GM19397 (cell line): ENCODE data around the gene EML4.
"Not testable (repeated sequence)": the region's sequence is repeated elsewhere in the genome, so short reads cannot be mapped to it uniquely, and the experiment has no call there.

ENCODE experiments used
- ATAC-seq: cut with Tn5 transposase; IDR thresholded peaks from one replicate; pipeline ENCODE4 v1.9.1; 2021; ENCODE audit warnings: mild to moderate bottlenecking, moderate library complexity; ENCODE audit not compliant: unreplicated experiment

The EML4 gene, protein sequence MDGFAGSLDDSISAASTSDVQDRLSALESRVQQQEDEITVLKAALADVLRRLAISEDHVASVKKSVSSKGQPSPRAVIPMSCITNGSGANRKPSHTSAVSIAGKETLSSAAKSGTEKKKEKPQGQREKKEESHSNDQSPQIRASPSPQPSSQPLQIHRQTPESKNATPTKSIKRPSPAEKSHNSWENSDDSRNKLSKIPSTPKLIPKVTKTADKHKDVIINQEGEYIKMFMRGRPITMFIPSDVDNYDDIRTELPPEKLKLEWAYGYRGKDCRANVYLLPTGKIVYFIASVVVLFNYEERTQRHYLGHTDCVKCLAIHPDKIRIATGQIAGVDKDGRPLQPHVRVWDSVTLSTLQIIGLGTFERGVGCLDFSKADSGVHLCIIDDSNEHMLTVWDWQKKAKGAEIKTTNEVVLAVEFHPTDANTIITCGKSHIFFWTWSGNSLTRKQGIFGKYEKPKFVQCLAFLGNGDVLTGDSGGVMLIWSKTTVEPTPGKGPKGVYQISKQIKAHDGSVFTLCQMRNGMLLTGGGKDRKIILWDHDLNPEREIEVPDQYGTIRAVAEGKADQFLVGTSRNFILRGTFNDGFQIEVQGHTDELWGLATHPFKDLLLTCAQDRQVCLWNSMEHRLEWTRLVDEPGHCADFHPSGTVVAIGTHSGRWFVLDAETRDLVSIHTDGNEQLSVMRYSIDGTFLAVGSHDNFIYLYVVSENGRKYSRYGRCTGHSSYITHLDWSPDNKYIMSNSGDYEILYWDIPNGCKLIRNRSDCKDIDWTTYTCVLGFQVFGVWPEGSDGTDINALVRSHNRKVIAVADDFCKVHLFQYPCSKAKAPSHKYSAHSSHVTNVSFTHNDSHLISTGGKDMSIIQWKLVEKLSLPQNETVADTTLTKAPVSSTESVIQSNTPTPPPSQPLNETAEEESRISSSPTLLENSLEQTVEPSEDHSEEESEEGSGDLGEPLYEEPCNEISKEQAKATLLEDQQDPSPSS

DNA sequence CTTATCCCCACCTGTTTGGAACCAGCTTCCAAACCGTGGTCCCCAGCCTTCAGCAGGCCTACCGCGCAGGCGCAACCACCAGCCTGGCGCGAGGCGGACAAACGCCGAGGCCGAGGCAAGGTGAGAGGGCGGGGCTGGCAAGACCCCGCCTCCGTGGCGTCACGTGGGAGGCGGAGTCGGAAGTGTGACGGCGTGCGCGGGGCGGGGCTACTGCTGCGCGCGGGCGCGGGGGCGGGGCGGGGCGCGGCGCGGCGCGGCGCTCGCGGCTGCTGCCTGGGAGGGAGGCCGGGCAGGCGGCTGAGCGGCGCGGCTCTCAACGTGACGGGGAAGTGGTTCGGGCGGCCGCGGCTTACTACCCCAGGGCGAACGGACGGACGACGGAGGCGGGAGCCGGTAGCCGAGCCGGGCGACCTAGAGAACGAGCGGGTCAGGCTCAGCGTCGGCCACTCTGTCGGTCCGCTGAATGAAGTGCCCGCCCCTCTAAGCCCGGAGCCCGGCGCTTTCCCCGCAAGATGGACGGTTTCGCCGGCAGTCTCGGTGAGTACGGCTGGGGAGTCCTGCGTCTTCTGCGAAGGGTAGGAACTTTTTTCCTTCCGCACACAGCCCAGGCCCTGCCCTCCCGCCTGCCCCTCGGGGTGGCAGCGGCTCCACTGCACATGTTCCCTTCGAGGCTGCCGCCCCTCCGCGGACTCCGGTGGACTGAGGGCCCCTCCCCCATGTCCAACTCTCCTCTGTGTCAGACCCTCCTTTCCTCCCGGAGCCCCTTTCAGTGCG is at the start of gene EML4:
EML4 (plus strand) TSS at position 254 of the 774 bp plus-strand sequence; CDS start at position 513, 259 bp downstream.
- peak; percentile 91 for ATAC-seq

DNA sequence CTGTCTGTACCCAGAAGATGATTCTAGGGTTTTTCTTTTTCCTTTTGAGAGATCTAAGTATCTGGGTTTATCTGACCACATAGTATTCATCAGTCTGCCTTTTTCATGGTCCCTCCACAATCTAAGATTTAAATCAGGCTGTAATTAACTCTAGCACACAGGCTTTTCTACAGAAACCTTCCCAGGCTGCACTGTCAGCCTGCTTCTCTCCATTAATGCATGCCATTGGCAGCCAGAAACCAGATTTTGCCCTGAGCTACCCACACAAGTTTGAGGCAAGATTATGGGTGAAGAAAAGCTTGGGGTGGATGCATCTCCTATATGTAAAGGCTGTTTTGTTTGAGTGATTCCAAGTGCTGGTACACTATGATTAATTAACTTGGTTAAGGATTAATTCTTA is 45.7 kb upstream of the EML4 start:
- no peak for ATAC-seq

DNA sequence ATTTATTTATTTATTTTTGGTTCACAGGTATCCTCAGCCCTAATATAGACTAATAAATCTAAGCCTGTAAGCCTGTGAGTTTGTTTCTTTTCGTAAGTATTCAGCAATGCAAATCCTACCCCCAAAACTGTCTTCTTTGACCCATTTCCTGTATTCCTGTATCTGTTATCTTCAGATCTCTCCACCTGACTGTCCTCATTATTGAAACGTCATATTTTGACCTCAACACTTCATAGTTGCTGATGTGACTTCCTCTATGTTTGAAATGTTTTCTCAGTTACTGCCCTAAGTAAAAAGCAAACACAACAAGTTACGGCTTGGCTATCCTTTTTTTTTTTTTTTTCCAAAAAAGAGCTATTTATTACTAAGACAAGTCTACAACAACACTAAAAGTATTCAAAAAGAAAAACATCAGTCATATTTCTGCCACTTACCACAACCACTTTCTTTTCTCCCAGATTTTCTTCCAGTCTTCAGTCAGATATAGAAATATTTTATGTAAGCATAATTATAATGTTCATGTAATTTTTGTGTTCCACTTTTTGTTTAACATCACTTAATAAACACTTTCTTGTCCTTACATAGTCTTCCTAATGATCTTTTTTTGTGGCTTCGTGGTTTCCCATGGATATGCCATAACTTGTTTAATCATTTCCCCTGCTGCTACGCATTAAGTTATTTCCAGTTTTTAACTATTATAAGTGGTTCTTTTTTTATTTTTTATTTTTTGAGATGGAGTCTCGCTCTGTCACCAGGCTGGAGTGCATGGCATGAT is 45.0 kb upstream of the EML4 start:
- ATAC-seq: no peak

DNA sequence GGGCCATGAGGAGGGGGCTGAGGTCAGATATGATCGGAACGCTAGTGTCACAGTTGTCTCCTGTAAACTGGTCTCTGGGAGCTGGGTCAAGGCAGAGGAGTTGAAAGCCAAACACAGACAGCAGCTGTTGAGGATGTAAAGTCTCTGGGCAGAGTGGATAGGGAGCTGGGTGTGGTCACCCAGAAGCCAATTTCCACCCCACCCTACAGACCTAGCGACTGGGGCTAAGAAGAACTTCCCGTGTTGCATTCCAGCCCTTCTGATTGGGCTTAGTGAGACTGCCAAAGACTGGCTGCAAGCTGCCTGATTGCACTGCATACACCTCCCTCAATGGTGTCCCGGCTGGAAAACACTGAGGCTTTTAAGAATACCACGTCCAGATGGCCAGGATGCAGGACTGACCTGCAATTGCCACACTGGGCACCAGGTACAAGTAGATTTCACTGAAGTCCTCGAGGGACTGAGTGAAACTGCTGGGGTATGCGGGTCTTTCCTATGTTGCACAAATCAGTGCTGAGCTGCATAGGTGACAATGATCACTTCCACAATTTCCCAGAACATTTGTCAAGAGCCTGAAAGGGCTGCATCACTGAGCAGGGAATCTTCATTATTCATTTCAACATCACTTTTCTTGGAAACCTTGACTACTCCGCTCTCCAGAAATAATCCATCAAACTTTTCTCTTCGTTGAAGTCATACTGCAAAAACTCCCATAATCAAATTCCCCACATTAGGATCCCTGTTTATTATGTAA is 43.1 kb upstream of the EML4 start:
- no peak for ATAC-seq

DNA sequence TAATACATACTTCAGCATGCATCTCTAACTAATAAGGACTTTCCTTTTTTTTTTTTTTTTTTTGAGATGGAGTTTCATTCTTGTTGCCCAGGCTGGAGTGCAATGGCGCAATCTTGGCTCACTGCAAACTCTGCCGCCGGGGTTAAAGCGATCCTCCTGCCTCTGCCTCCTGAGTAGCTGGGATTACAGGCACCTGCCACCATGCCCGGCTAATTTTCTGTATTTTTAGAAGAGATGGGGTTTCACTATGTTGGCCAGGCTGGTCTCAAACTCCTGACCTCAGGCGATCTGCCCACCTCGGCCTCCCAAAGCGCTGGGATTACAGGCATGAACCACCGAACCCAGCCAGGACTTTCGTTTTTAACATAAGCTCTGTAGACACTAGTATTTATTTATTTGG is 42.3 kb upstream of the EML4 start:
- ATAC-seq: not testable (repeated sequence)

DNA sequence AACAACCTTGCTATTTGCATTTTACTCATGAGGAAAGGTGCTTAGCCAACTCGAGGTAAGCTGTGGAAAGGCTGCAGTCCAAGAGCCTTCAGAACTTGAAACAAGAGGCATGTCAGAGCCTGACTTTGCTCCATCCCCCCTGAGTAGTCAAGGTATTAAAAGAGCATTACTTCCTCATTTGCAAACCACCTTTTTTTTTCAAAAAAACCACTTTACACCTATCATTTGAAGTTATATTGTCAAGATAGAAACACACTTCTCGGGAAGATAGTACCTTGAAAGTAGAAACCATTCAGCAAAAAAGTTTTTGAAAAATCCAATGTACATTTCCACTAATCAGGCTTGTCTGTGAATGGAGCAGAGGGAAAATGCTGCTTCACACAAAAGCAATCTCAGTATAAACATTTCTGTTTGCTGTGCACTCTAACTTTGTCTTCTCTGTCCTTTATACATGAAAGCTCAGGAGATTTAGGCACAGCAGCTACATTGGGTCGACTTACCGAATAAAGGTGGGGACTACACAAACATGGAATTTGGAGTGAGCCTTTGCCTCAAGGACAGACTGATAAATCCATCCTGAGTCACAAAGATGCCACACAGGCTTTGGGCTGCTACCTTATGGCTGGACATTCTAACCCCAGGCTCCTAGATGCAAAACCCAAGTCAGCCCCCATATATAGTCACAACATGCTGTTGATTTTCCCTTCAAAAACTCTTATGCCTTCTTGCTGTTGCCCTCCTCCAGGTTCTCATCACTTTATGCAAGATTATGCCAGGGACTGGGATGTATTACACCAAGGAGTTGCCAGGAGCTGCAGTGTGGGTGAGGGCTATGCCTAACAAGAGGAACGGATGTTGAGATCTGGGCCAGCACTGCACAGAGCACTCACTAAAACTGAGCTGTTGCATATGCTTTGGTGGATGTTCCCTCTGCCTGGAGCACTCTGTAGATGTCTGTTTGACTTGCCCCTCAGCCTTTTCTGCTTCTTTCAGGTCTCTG is 41.4 kb upstream of the EML4 start:
- ATAC-seq: no peak

DNA sequence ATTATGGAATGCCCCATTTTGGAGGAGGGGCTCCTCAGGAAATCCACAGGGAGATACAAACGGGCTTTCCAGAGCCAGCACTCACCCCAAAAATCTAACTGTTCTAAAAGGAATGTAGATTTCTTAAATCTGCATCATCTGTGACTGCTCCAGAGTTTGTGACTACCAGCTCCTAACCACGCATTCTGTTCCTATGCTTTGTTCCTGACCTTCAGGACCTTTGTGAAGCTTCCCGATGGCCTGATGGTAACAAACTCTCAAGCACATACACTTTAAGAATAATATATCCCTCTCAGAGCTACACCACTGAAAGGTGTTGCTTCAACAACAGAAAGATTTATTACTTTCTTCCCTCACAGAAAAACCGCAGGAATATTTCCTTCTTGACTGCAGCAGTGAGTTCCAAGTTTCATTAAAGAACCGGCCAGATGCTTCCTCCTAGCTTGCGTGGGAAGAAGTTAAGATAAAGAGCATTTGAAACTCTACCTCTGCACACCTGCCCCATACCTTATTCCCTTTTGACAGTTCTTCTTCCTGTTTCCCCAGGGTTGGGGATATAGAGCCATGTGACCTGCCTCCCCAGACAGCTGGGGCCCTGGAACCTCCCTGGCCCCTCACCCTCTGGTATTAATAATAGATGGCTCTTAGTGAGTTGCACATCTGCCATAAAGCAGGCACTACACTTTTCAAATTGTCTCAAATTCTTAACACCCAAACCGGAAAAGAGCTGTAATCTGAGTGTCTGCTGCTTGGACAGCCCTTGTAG is 40.2 kb upstream of the EML4 start:
- no peak for ATAC-seq

DNA sequence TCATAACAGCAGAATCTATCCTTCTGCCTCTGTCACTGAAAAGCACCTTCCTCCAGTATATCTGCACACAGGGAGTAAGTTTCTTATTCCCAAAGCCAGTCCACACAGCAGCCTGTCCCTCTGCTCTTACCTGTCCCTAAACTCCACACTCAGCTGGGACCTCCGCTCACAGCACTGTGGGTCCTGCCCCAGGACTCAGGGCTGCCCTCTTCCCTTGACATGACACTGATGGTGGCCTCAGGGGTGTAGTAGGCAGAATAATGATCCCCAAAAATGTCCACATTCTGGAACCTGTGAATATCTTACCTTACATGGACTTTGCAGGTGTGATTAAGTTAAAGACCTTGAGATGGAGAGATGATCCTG is 39.7 kb upstream of the EML4 start:
- no peak for ATAC-seq

DNA sequence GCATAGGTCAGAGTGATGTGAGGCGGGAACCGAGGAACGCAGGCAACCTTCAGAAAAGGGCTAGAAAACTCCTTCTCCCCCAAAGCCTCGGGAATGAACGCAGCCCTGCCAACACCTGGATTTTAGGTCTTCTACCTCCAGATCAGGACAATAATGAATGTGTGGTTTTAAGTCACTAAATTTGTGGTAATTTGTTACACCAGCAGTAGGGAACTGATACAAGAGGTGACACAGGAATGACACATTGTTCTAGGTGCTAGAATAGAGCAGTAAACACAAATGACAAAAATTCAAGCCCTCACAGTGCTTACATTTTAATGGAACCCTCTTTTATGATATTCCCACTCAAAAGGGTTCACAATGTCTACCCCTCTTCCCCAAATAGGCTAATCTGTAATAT is 39.2 kb upstream of the EML4 start:
- ATAC-seq: no peak

DNA sequence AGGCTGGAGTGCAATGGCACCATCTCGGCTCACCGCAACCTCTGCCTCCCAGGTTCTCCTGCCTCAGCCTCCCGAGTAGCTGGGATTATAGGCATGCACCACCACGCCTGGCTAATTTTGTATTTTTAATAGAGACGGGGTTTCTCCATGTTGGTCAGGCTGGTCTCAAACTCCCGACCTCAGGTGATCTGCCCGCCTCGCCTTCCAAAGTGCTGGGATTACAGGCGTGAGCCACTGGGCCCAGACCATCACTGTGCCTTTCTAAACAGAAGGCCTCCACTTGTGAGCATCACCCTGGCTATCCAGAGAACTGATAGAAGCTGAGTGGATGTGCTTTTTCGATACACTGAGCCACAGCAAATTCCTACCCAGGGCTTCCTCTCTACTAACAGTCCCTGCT is 38.3 kb upstream of the EML4 start:
- not testable (repeated sequence) for ATAC-seq

DNA sequence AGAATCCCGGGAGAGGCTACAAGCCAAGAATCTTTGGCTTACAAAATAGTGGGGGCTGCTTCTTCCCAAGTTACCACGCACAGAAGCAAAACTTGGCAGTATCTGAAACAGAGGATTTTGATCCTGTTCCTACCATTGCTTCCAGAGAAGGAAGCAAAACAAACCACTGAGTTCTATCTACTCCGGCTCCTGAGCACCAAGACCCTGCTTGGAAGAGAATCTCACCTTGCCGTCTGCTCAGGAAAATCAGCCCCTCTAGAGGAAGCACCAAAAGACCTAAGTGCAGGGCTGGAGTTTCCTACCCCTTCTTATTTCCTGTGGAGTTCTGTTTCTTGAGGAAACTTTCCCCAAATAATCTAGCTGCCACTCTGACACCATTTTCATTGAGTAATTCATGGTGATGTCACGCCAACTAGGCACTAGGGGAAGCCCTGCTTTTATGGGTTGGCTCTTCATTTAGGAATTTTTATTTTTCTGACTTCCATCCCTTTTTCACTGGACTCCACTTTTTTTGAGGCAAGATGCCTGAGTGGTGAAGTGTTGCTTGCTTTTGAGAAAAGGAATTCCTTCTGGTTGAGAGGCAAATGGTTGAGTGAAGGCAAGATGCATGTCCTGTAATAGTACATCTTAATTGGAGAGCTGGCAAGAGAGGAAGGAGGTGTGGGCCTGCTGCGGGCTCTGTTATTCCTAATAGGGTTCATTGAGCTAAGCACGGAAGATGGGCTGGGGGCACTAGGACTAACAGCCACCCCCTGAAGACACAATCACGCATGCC is 36.8 kb upstream of the EML4 start:
- ATAC-seq: no peak

DNA sequence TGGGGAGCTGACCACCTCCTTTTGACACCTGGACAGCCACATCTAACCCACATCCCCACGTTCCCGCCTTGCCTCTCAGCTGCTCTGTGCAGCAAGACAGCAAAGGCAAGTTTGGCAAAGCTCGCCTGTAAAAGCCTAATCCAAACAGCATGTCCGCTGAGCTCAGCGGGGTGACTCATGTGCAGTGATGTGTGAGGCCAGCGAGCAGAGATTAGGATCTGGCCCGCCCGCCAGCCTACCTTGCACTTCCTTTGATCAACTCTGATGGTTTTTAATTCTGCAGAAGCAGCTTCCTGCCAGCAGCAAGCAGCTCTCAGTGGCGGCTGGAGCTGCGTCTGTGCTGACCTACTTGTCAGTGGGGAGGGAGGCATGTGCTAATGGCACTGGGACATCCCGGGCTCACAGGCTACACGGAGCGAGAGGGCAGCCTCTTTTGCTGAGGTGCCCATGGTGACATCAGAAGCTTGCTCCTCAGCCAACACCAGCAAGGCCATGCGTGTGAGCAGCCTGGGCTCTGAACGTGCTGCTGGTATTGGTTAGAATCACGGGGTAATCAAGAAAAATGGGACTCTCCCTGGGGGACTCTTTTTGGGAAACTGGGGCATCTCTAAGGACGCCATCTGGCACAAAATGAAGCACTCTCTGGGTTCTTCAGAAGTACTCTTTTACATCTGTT is 36.0 kb upstream of the EML4 start:
- ATAC-seq: peak; percentile 83

DNA sequence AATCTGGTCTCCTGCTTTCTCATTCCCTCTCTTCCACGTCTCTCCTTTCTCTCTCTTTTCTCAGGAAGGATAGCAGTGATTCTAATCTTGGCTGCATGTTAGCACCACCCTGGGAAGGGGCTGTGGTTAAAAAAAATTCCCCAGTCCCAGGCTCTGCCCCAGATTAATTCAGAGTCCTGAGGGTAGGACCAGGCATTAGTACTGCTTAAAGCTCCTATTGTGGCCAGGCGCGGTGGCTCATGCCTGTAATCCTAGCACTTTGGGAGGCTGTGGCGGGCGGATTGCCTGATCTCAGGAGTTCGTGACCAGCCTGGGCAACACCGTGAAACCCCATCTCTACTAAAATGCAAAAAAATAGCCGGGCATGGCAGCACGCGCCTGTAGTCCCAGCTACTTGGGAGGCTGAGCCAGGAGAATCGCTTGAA is 35.4 kb upstream of the EML4 start:
- no peak for ATAC-seq

DNA sequence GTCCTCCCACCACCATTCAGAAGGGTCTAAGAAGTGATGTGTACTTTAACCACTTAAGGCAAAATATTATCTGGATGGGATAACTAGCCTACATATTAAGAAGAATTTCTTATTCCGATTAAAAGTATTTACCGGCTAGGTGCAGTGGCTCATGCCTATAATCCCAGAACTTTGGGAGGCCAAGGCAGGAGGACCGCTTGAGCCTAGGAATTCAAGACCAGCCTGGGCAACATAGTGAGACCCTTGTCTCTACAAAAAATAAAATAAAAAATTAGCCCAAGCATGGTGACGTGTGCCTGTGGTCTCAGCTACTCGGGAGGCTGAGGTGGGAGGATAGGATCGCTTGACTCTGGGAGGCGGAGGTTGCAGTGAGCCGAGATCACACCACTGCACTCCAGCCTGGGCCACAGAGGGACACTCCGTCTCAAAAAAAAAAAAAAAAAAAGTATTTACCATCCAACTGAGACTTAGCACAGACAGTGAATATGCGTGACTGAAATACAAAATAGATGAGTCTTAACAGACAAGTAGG is 34.7 kb upstream of the EML4 start:
- not testable (repeated sequence) for ATAC-seq

DNA sequence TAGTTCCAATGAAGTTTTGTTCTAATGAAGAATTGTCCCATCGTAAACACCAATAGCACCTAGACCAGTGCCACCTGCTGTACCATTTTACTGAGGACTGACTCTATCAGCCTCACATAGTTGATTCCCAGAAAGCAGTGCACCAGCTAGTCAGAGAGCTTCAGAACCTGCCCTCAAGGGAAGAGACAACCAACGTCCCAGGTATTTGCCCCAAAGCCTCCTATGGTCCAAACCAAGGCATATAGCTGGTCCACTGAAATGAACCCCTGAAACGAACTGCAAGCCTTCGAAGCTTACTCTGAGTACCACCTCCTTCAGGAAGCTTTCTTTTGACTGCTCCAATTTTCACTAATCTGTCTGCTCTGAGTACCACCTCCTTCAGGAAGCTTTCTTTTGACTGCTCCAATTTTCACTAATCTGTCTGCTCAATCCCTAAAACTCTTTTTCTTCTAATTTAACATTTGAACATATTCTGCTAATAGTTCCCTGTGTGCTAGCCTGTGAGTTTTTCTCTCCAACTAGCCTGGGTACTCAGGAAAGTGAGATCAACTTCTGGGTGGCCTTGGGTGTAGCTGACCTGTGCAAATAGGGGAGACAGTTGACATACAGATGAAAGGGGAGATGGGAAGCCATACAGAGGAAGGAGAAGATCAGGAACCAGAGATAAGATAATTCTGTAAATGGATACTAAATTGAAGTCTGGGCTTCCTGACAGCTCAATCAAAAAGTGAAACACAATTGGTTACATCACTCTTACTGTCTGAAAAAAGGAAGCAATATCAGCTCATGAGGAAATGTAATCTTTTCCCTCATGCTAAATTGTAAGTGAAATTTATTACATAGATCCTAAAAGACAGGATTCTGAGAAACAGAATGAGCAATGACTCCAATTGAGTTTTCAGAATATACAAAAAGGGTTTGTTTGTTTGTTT is 33.5 kb upstream of the EML4 start:
- no peak for ATAC-seq
